Upper lobe of left lung (tissue), 6 donors: ENCODE results near the gene CLK3. TPM values are rescaled to one million over a fixed set of nuclear protein-coding genes. Genes with fewer than 3 reads are reported as not detected.
"Not testable (repeated sequence)": the region's sequence is repeated elsewhere in the genome, so short reads cannot be mapped to it uniquely, and the experiment has no call there.

Experiments
- ATAC-seq, 2 donors: fragments of 200-7000 bp; cut with Tn5 transposase; one replicate each; pipeline ENCODE4 v1.9.1; 2022; ENCODE audit warnings: mild to moderate bottlenecking in 2 of 2, moderate library complexity in 2 of 2; ENCODE audit not compliant: low FRiP score in 2 of 2
- DNase-seq, 2 donors: peaks; one replicate each; pipeline ENCODE4 v3.0.0-alpha.2; 2019 to 2020
- H3K27ac ChIP-seq, 4 donors: fragments of 200-600 bp; sonication (generic); one replicate each; pipeline ENCODE4 v1.5.1; 2016 to 2019
- H3K27me3 ChIP-seq, 4 donors: fragments of 200-600 bp; sonication (generic); one replicate each; pipeline ENCODE4 v1.5.1; 2017 to 2019
- H3K36me3 ChIP-seq, 4 donors: fragments of 200-600 bp; sonication (generic); one replicate each; pipeline ENCODE4 v1.5.1; 2016 to 2019
- H3K4me1 ChIP-seq, 4 donors: fragments of 200-600 bp; sonication (generic); one replicate each; pipeline ENCODE4 v1.5.1; 2018 to 2019
- H3K4me3 ChIP-seq, 4 donors: fragments of 200-600 bp; sonication (generic); one replicate each; pipeline ENCODE4 v1.5.1; 2017 to 2019; ENCODE audit warnings: mild to moderate bottlenecking in 2 of 4, moderate library complexity in 1 of 4
- H3K9me3 ChIP-seq, 4 donors: fragments of 200-600 bp; sonication (generic); one replicate each; pipeline ENCODE4 v1.5.1; 2018 to 2019
- EP300 ChIP-seq, 4 donors: sonication (generic); formaldehyde crosslinking; IDR thresholded peaks; one replicate each; pipeline ENCODE4 v1.5.1; 2017; ENCODE audit warnings: antibody characterized with exemption in 4 of 4, control low read depth in 2 of 4
- POLR2A ChIP-seq, 4 donors: fragments of 450-650 bp; IDR thresholded peaks; one replicate each; pipeline ENCODE4 v1.5.1; 2016 to 2017; ENCODE audit warnings: antibody characterized with exemption in 4 of 4, mild to moderate bottlenecking in 2 of 4
- POLR2AphosphoS5 ChIP-seq, 2 donors: sonication (generic); formaldehyde crosslinking; IDR thresholded peaks; one replicate each; pipeline ENCODE4 v1.5.1; 2017; ENCODE audit warnings: antibody characterized with exemption in 2 of 2
- WGBS, 2 donors: methylation state at CpG; one replicate each; pipeline ENCODE4 v1.1.5; 2017 to 2018; 5-methylcytosine and 5-hydroxymethylcytosine counted together
- total RNA-seq, 6 donors: library from RNA; depleted of rRNA in 4 of 6; stranded (reverse); fragments of >200 nt in 4 of 6; gene quantifications; one replicate each; pipeline versions ENCODE4 v1.1.0 to v1.2.1, GENCODE V29; 2016 to 2021
- TF ChIP-seq, protein P1 (sequence below), 6 experiments: fragments of 450-650 bp in 4 of 6; fragments of 200-600 bp in 2 of 6; sonication (generic) in 2 of 6; IDR thresholded peaks; one replicate each; pipeline ENCODE4 v1.5.1; 2016 to 2019; ENCODE audit warnings: antibody characterized with exemption in 6 of 6
- donor health status: DM: no; HTN: no; CAD: no; lungs with moderate emphysema.
- donor health status: DM: no; HTN: yes; CAD: no; lungs with severe emphysema.

Gene CLK3
- total RNA-seq, 6 donors from 2014 or later = 78.0 to 289 (median 89.7) TPM

GRCh38 chr15:74628949-74629348, 13.3 kb downstream of the CLK3 start:
- ATAC-seq = no peak
- Histone ChIP-seq H3K4me3 (no peak overlapping the region), H3K27ac (no peak overlapping the region), H3K36me3 (peaks cover 46 to 99% (median 89%) of the 10 kb centered on the region in 4 donors), H3K9me3 (no peaks in the 10 kb centered on the region), H3K27me3 (no peaks in the 10 kb centered on the region), H3K4me1 (peaks cover 0 to 6% (median 4%) of the 10 kb centered on the region in 4 donors)
- TF ChIP-seq POLR2AphosphoS5 (IDR thresholded peaks at IDR 0.05) (no peak), POLR2A (IDR thresholded peaks at IDR 0.05) (no peak), EP300 (IDR thresholded peaks at IDR 0.05) (no peak)
- TF ChIP-seq, protein P1, sequence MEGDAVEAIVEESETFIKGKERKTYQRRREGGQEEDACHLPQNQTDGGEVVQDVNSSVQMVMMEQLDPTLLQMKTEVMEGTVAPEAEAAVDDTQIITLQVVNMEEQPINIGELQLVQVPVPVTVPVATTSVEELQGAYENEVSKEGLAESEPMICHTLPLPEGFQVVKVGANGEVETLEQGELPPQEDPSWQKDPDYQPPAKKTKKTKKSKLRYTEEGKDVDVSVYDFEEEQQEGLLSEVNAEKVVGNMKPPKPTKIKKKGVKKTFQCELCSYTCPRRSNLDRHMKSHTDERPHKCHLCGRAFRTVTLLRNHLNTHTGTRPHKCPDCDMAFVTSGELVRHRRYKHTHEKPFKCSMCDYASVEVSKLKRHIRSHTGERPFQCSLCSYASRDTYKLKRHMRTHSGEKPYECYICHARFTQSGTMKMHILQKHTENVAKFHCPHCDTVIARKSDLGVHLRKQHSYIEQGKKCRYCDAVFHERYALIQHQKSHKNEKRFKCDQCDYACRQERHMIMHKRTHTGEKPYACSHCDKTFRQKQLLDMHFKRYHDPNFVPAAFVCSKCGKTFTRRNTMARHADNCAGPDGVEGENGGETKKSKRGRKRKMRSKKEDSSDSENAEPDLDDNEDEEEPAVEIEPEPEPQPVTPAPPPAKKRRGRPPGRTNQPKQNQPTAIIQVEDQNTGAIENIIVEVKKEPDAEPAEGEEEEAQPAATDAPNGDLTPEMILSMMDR (IDR thresholded peaks at IDR 0.05) = no peak
- DNase-seq = no peak
- 54 to 60% methylated on average over 1 to 5 of the region's 5 CpGs for WGBS, 2 donors

GRCh38 chr15:74629696-74630095, 14.1 kb downstream of the CLK3 start:
- 90% methylated on average over 8 of the region's 10 CpGs; no CpG with 5 or more reads in 1 of the 2 donors for WGBS, 2 donors
- H3K9me3 ChIP-seq, H3K27ac ChIP-seq, H3K27me3 ChIP-seq, ATAC-seq, H3K4me1 ChIP-seq, H3K4me3 ChIP-seq: not testable (repeated sequence)
- peaks cover 43 to 99% (median 87%) of the 10 kb centered on the region in 4 donors for H3K36me3 ChIP-seq
- DNase-seq = peak in 1 of 2 donors; percentile 55

- Histone ChIP-seq H3K4me3 (no peak overlapping the region), H3K9me3 (no peaks in the 10 kb centered on the region), H3K36me3 (peaks cover 35 to 99% (median 85%) of the 10 kb centered on the region in 4 donors), H3K27ac (no peak overlapping the region), H3K27me3 (no peaks in the 10 kb centered on the region), H3K4me1 (peaks cover 0 to 3% (median 0%) of the 10 kb centered on the region in 4 donors)
- ATAC-seq = no peak
- no peak for TF ChIP-seq EP300 (IDR thresholded peaks at IDR 0.05)
- TF ChIP-seq, protein P1 (IDR thresholded peaks at IDR 0.05) = no peak
- no peak for TF ChIP-seq POLR2AphosphoS5 (IDR thresholded peaks at IDR 0.05)
- TF ChIP-seq POLR2A (IDR thresholded peaks at IDR 0.05) = no peak
- WGBS, 2 donors = 79 to 100% methylated on average over 1 to 6 of the region's 6 CpGs
- DNase-seq = no peak
These were observed 14.8 kb downstream of the CLK3 start for GRCh38 chr15:74630284-74631086.

DNA sequence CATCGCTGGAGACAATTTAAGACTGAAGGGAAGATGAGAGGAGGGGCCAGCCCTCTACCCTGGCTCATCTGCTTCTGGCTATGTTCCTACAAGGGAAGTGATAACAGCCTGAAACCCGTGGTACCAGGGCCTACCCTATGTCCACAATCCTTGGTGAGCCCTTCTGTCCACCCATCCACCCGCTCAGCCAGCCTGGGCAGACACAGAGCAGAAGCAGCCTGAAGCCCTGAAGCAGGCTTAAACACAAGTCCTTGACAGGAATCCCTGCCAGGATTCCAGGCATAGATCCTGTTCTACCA, 15.4 kb downstream of the CLK3 start:
- no peak for DNase-seq

GRCh38 chr15:74631408-74631807, 15.8 kb downstream of the CLK3 start:
- Histone ChIP-seq H3K4me1 (peaks cover 0 to 5% (median 0%) of the 10 kb centered on the region in 4 donors), H3K27me3 (no peaks in the 10 kb centered on the region), H3K27ac (no peak overlapping the region), H3K4me3 (no peak overlapping the region), H3K36me3 (peaks cover 29 to 99% (median 85%) of the 10 kb centered on the region in 4 donors), H3K9me3 (no peaks in the 10 kb centered on the region)
- TF ChIP-seq, protein P1 (IDR thresholded peaks at IDR 0.05) = no peak
- DNase-seq = no peak
- WGBS, 2 donors = 71 to 75% methylated on average over 3 of the region's 3 CpGs
- no peak for ATAC-seq

More for the DNA sequence above, 15.4 kb downstream of the CLK3 start:
- Histone ChIP-seq H3K27me3 (no peaks in the 10 kb centered on the region), H3K9me3 (no peaks in the 10 kb centered on the region), H3K36me3 (peaks cover 32 to 99% (median 85%) of the 10 kb centered on the region in 4 donors), H3K4me3 (no peak overlapping the region), H3K27ac (no peak overlapping the region), H3K4me1 (peaks cover 0 to 5% (median 0%) of the 10 kb centered on the region in 4 donors)
- no peak for TF ChIP-seq POLR2AphosphoS5 (IDR thresholded peaks at IDR 0.05)
- no peak for TF ChIP-seq POLR2A (IDR thresholded peaks at IDR 0.05)
- no peak for TF ChIP-seq EP300 (IDR thresholded peaks at IDR 0.05)
- TF ChIP-seq, protein P1 (IDR thresholded peaks at IDR 0.05) = no peak
- 71 to 88% methylated on average over 2 to 3 of the region's 3 CpGs for WGBS, 2 donors
- no peak for ATAC-seq
